Lung (tissue), 12 donors: ENCODE measurements around the gene CAMK2G. TPM values are rescaled to one million over a fixed set of nuclear protein-coding genes. Genes with fewer than 3 reads are reported as not detected.

Experiments
- ATAC-seq: fragments of 200-7000 bp; cut with Tn5 transposase; one replicate; pipeline ENCODE4 v1.9.1; 2020; ENCODE audit warnings: moderate number of reproducible peaks; ENCODE audit not compliant: insufficient read depth, low FRiP score
- DNase-seq, 3 donors: peaks; one replicate each; pipeline ENCODE4 v3.0.0-alpha.2; 2013 to 2017
- H3K27ac ChIP-seq, 2 donors: one replicate each; pipeline ENCODE4 v1.5.1; 2013; ENCODE audit warnings: mild to moderate bottlenecking in 2 of 2, moderate library complexity in 2 of 2, control low read depth in 1 of 2, inconsistent platforms in 1 of 2, low read depth in 1 of 2, low read length in 1 of 2
- H3K27me3 ChIP-seq, 3 donors: one replicate each; pipeline ENCODE4 v1.5.1; 2013; ENCODE audit warnings: low read length in 2 of 3; ENCODE audit not compliant: control insufficient read depth in 3 of 3, insufficient read depth in 3 of 3
- H3K36me3 ChIP-seq, 4 donors: one replicate each; pipeline ENCODE4 v1.5.1; 2013; ENCODE audit warnings: low read length in 4 of 4, mild to moderate bottlenecking in 1 of 4, moderate library complexity in 1 of 4; ENCODE audit not compliant: control insufficient read depth in 4 of 4, insufficient read depth in 4 of 4
- H3K4me1 ChIP-seq, 5 donors: one replicate each; pipeline ENCODE4 v1.5.1; 2013; ENCODE audit warnings: low read length in 5 of 5, mild to moderate bottlenecking in 2 of 5, moderate library complexity in 1 of 5; ENCODE audit not compliant: control insufficient read depth in 5 of 5, insufficient read depth in 5 of 5
- H3K4me3 ChIP-seq: one replicate; pipeline ENCODE4 v1.5.1; 2013; ENCODE audit warnings: mild to moderate bottlenecking, control low read depth, moderate library complexity
- H3K9ac ChIP-seq, 2 donors: one replicate each; pipeline ENCODE4 v1.5.1; 2013; ENCODE audit warnings: low read length in 2 of 2, control low read depth in 1 of 2; ENCODE audit not compliant: insufficient read depth in 1 of 2
- H3K9me3 ChIP-seq, 4 donors: one replicate each; pipeline ENCODE4 v1.5.1; 2013; ENCODE audit warnings: low read length in 3 of 4, mild to moderate bottlenecking in 1 of 4, moderate library complexity in 1 of 4; ENCODE audit not compliant: control insufficient read depth in 4 of 4, insufficient read depth in 3 of 4
- WGBS, 2 donors: extraction: QIAGEN DNeasy Blood & Tissue Kit; methylation state at CpG; one replicate each; pipeline ENCODE4 v1.1.7; 2013; 5-methylcytosine and 5-hydroxymethylcytosine counted together
- polyA plus RNA-seq, 2 donors: library from polyadenylated mRNA; stranded (reverse); fragments of 200-250 nt; gene quantifications; one replicate each; pipeline ENCODE4 v1.2.1, GENCODE V29; 2013
- total RNA-seq, 2 donors: library from RNA; depleted of rRNA in 1 of 2; stranded (reverse); fragments of >200 nt in 1 of 2; gene quantifications; one replicate each; pipeline ENCODE4 v1.2.1, GENCODE V29; 2014 to 2021
- TF ChIP-seq, protein P1 (sequence below): IDR thresholded peaks from 2 replicates; pipeline ENCODE4 v1.5.1; 2012; ENCODE audit warnings: mild to moderate bottlenecking; ENCODE audit errors: control extremely low read depth, extremely low read depth
- donor health status: control.
- donor health status: control.
- donor health status: Bipolar disorder and iron deficiency.
- donor health status: healthy.
- donor health status: DM: yes; HTN: yes; CAD: no.

The CAMK2G gene
- total and polyA plus RNA-seq, 4 donors, result 15.8 to 41.1 (median 29.0) TPM

DNA sequence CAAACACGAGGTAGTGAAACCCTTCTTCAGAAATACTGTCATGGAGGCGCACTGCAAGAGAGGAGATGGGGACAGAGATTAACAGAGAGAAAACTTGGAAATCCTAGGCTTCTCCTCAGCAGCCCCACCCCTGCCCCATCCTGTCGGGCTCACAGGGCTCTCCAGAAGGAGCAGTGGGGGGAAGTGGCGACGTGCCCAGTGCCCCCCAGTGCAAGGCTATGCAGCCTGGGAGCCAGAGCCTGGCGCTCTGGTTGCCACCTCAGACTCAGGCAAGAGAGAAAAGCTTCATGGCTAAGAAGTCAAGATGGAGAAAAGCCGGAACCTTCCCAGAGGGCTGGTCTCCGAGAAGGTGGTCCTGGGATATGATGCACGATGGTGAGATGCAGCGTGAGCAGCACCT lies 21.2 kb downstream of the CAMK2G start:
- Histone ChIP-seq H3K4me1 (peaks cover 0 to 13% (median 0%) of the 10 kb centered on the region in 5 donors), H3K27me3 (no peaks in the 10 kb centered on the region), H3K27ac (no peak overlapping the region), H3K9ac (no peak overlapping the region), H3K9me3 (no peaks in the 10 kb centered on the region), H3K4me3 (no peak overlapping the region), H3K36me3 (peaks cover 3 to 23% (median 10%) of the 10 kb centered on the region in 4 donors)
- ATAC-seq (no peak), DNase-seq (no peak)
- 91 to 93% methylated on average over 10 of the region's 10 CpGs for WGBS, 2 donors
- TF ChIP-seq, protein P1, sequence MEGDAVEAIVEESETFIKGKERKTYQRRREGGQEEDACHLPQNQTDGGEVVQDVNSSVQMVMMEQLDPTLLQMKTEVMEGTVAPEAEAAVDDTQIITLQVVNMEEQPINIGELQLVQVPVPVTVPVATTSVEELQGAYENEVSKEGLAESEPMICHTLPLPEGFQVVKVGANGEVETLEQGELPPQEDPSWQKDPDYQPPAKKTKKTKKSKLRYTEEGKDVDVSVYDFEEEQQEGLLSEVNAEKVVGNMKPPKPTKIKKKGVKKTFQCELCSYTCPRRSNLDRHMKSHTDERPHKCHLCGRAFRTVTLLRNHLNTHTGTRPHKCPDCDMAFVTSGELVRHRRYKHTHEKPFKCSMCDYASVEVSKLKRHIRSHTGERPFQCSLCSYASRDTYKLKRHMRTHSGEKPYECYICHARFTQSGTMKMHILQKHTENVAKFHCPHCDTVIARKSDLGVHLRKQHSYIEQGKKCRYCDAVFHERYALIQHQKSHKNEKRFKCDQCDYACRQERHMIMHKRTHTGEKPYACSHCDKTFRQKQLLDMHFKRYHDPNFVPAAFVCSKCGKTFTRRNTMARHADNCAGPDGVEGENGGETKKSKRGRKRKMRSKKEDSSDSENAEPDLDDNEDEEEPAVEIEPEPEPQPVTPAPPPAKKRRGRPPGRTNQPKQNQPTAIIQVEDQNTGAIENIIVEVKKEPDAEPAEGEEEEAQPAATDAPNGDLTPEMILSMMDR, result no peak

GRCh38 chr10:73850863-73851461 lies 23.4 kb downstream of the CAMK2G start:
- H3K4me1 ChIP-seq, result peaks cover 0 to 11% (median 0%) of the 10 kb centered on the region in 5 donors
- H3K36me3 ChIP-seq, result peaks cover 7 to 32% (median 20%) of the 10 kb centered on the region in 4 donors
- peak; percentile 76 for ATAC-seq
- no peak overlapping the region for H3K4me3 ChIP-seq
- WGBS, 2 donors, result 54 to 66% methylated on average over 15 of the region's 15 CpGs
- peak; percentile 50 to 75 (median 55) for DNase-seq
- H3K27me3 ChIP-seq, result no peaks in the 10 kb centered on the region
- H3K27ac ChIP-seq, result peak overlapping the region in 1 of 2 donors; percentile 80
- H3K9me3 ChIP-seq, result no peaks in the 10 kb centered on the region
- no peak overlapping the region for H3K9ac ChIP-seq
- TF ChIP-seq, protein P1, result no peak

DNA sequence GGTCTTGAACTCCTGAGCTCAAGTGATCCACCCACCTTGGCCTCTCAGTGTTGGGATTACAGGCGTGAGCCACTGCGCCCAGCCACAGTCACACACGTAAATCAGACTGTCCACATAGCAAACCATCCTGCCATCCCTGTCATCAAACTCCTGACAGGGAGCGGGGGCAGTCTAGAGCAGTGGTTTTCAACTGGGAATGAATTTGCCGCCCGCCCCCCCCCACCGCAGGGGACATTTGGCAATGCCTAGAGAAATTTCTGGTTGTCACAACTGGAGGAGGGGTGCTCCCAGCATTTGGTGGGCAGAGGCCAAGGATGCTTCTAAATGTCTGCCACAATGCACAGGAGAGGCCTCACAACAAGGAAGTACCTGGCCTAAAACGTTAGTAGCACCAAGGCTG lies 24.1 kb downstream of the CAMK2G start:
- ATAC-seq, result no peak
- WGBS, 2 donors, result 72 to 75% methylated on average over 8 of the region's 8 CpGs
- no peak overlapping the region for H3K4me3 ChIP-seq
- H3K9me3 ChIP-seq, result no peaks in the 10 kb centered on the region
- peaks cover 0 to 9% (median 0%) of the 10 kb centered on the region in 5 donors for H3K4me1 ChIP-seq
- no peak for DNase-seq
- TF ChIP-seq, protein P1, result no peak
- H3K36me3 ChIP-seq, result peaks cover 7 to 31% (median 18%) of the 10 kb centered on the region in 4 donors
- no peaks in the 10 kb centered on the region for H3K27me3 ChIP-seq
- H3K27ac ChIP-seq, result peak overlapping the region in 1 of 2 donors; percentile 65
- H3K9ac ChIP-seq, result no peak overlapping the region
